Measurements from ENCODE around the gene SBK1.
"Not testable (repeated sequence)": the region's sequence is repeated elsewhere in the genome, so short reads cannot be mapped to it uniquely, and the experiment has no call there.

The SBK1 gene

GRCh38 chr16:28335678-28336077 lies 43.4 kb downstream of the SBK1 start:
- not testable (repeated sequence) for DNase-seq (ENCODE audit: low read depth in 2 of 2)

GRCh38 chr16:28336940-28337710 lies 44.8 kb downstream of the SBK1 start:
- DNase-seq (ENCODE audit: low read depth in 2 of 2) = not testable (repeated sequence)

GRCh38 chr16:28338230-28338629 lies 45.9 kb downstream of the SBK1 start:
- DNase-seq (ENCODE audit: low read depth in 2 of 2) = not testable (repeated sequence)

- DNase-seq (ENCODE audit: low read depth in 2 of 2) = not testable (repeated sequence)
Measured at GRCh38 chr16:28362600-28362999, 70.3 kb downstream of the SBK1 start.

GRCh38 chr16:28363408-28363807 lies 71.1 kb downstream of the SBK1 start, which contains the start of gene NPIPB6:
Gene NPIPB6, minus strand, starts transcription at chr16:28363508. Its CDS starts 686 bp downstream, at chr16:28362822.
- DNase-seq (ENCODE audit: low read depth in 2 of 2) = not testable (repeated sequence)

- not testable (repeated sequence) for DNase-seq (ENCODE audit: low read depth in 2 of 2)
Measured at GRCh38 chr16:28364268-28365173, 72.2 kb downstream of the SBK1 start.

- DNase-seq (ENCODE audit: low read depth in 2 of 2) = not testable (repeated sequence)
Measured at GRCh38 chr16:28367926-28368325, 75.6 kb downstream of the SBK1 start.

Measured in fibroblast of skin of left quadriceps (primary cell).